ENCODE measurements around the gene SPRY4.
A peak's percentile ranks its signal among the peaks of the same experiment; 100 is the strongest.
"Not testable (repeated sequence)": the region's sequence is repeated elsewhere in the genome, so short reads cannot be mapped to it uniquely, and the experiment has no call there.

The SPRY4 gene

DNA sequence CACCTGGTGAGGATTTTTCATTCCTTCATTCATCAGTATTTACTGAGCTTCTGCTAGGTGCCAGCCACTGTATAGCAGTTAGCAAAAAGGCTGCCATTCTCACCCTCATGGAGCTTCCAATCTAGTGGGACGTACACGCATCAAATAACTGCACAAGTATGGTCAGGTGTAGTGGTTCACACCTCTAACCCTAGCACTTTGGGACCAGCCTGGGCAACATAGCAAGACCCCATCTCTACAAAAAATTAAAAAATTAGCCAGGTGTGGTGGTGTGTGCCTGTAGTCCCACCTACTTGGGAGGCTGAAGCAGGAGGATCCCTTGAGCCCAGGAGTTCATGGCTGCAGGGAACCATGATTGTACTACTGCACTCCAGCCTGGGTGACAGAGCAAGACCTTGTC lies 8.9 kb upstream of the SPRY4 start:
- DNase-seq, result not testable (repeated sequence)

- no peak for DNase-seq
Observed at GRCh38 chr5:142330444-142330843, 5.6 kb upstream of the SPRY4 start.

- no peak for DNase-seq
Observed at GRCh38 chr5:142330026-142330425, 5.2 kb upstream of the SPRY4 start.

DNA sequence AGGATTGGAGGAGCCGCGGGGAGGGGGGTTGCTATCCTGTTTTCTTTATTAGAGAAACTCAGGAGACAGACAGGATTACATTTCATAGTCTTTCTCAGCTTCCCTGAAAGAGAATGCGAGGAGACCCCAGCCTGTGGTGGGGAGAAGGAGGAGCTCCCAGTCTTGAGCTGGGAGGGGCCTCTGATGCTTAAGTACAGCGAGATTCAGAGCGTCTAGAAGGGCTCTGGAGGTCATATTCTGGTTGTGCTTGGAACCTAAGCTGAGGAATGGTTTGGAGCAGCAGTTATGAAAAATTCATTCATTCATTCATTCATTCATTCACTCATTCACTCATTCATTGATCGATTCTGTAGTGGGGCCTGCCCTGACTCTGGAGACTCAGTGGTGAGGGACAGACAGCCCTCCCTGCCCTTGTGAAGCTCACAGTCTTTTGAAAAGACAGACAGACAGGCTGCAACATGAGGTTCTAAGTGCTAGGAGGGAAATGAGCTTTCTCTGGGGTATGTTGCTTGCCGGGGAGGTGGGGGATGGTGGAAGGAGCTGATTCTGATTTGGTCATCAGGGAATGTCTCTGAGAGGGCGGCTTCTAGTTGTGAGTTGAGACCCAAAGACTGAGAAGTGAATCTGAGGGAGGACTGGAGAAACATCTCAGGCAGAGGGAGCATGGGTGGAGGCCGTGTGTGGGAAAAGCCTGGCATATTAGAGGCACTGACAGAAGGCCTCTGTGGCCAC lies 2.5 kb upstream of the SPRY4 start:
- no peak for DNase-seq

- DNase-seq, result no peak
Observed at GRCh38 chr5:142326480-142326938, 1.7 kb upstream of the SPRY4 start.

- DNase-seq, result no peak
Observed at GRCh38 chr5:142325725-142326479, 1.1 kb upstream of the SPRY4 start.

DNA sequence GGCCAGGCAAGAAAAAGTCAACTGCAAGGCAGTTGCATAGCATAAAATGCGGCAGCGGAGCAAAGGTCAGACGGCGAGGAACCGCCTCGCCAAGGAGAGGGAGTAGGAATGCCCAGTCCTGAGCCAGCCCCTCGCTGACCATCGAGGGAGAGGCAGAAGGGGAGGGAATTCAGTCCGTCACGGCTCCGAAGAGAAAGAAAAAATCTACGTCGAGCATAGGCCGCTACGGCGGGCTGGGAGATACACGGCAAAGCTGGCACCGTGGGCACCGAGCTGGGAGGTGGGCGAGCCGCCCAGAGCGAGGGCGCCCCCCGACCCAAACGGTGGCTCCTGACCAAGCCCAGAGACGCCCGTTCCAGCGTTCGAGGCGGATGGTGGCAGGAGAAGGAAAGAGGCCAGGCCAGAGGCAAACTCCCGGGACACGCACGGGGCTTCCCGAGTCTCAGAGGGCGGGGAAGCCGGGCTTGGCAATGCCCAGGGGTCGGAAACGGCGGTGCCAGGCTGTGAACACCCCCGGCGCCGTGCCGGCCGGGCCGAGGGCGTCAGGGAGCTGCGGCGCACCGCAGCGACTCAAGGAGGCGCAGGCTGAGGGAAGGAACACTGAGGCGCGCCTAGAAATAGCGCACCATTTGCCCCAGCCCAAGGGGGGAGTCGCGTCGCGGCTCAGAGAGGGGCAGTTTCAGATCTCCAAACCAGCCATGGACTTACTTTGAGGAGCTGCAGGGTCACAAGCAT lies 518 bp downstream of the SPRY4 start:
- no peak for DNase-seq

DNA sequence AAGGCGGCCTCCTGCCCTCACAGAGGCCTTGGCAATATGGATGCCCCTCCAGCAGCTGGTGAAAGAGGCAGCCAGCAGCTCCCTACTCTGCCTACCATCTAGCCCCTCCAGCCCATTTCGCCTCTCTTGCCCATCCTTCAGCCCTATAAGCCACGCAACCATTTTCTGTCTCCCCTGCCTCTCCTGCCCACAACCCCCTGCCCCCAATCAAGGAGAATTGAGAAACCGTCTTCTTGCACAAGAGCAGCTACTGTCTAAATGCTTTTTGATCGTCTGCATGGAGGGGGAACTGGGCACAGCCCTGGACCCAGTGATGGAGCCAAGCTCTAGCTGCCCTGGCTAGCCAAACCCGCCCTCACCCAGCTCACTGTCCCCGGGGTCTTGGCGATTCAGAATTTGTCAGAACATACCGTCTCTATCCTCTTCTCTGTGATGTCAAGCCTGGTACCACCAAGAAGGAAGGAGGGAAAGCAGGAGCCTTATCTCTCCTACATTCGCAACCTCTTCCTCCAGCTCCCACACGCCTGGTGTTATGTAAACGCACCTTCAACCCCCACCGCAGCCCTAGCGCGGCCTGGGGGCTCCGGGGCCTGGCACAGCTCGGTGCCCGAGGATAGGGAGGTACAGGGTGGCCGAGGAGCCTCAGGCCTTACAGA lies 1.2 kb downstream of the SPRY4 start:
- DNase-seq, result no peak

- no peak for DNase-seq
Observed at GRCh38 chr5:142322747-142323479, 1.9 kb downstream of the SPRY4 start.

DNA sequence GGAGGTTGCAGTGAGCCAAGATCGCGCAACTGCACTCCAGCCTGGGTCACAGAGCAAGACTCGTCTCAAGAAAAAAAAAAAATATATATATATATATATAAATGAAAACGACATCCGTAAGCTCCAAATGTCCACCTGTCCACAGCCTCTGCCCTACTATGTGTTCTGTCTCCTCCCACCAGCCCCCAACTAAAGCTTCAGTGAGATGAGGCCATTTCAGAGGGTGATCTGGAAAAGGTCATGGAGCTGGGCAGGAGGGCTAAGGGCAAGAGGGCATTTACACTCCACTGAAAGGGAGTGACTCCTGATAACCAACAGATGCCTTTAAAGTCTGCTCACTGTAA lies 2.4 kb downstream of the SPRY4 start:
- DNase-seq, result no peak

- no peak for DNase-seq
Observed at GRCh38 chr5:142320851-142321560, 3.8 kb downstream of the SPRY4 start.

DNA sequence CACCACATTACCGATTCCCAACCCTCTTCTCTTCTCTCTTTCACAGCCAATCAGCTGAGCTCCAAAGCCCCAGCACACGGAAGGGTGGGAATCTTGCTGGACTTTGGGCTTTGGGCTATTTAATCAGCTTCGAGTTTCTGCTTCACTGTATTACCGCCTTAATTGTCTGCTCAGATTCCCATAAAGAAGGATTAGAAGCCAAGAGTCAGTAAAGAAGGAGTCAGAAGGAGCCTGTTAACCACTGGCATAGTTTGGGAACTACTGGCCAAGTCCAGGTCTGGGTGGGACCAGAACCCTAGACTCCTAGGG lies 4.4 kb downstream of the SPRY4 start:
- no peak for DNase-seq

DNA sequence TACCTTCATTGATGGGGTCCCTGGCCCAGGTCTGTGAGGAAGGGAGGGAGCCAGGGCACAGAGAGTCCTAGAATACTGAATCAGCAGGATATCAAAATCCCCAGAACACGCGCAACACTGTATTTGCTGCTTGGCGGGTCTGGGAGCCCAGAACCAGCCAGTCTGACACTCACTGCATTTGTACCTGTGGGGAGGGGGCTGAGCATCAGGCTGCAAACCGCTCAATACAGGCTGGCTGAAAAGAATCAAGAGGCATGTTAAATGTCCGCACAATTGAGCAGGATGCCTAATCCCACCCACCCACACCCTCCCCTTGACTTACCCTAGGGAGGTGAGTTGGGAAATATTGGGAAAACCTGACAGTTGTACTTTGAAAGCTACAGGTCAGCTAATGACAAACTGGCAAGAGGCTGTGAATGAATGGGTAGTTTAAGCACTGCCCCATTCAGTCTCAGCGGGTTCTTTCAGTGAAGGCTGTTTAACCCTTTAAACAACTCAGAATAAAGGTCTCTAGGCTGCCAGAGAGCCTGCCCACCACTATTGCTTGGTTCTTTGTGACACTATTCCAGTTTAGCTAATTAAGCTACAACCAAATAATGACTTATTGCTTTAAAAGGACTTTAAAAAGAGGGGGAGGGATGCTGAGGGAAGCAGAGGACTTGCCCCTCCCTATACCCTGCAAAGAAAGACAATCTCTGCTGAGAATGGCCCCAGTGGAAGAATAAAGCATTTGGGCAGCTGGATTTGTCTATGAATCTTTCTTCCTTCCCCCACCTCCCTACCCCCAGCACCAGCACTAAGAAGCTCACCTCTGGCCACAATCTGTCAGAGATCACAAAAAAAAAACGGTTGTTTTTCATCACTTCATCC lies 5.0 kb downstream of the SPRY4 start:
- DNase-seq, result no peak

DNA sequence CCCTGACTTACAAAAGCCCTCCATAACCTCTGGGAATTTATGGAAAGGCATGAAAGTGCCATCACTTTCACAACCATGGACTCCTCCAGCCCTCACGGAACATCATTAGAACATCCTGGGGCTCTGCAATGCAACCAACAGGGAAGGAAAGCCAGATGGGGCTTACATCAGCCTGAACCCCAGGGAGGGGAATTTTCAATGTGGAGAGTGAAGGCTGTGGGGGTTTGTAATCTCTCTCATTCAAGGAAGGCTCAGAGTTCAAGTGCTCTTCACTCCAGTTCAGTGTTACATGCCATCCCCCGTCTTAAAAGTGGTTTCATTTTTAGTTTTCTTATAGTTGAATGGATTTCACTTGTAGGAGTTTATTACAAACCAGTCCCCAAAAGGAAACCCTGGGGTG lies 5.7 kb downstream of the SPRY4 start:
- no peak for DNase-seq

DNA sequence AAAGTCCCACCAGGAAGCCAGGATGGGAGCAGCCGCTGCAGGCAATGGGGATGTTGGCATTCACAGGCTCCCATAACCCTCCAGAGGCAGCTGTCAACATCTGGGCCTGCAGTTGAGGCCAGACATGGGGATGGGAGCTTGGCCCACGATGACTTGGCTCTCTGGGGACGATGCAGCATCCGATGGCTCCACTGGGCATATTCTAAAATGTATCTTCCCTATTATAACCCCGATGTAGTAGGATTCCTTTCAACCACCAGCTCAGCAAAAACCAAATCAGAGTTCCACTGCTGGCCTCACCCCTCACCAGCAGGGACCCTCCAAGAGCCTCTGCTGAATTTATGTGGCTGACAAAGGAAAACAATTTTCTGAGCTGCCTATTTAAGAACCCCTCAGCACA lies 7.1 kb downstream of the SPRY4 start:
- DNase-seq, result no peak

GRCh38 chr5:142317173-142317572 lies 7.6 kb downstream of the SPRY4 start:
- DNase-seq, result no peak

GRCh38 chr5:142316681-142317080 lies 8.1 kb downstream of the SPRY4 start:
- no peak for DNase-seq

GRCh38 chr5:142316051-142316450 lies 8.8 kb downstream of the SPRY4 start:
- peak; percentile 27 for DNase-seq

DNA sequence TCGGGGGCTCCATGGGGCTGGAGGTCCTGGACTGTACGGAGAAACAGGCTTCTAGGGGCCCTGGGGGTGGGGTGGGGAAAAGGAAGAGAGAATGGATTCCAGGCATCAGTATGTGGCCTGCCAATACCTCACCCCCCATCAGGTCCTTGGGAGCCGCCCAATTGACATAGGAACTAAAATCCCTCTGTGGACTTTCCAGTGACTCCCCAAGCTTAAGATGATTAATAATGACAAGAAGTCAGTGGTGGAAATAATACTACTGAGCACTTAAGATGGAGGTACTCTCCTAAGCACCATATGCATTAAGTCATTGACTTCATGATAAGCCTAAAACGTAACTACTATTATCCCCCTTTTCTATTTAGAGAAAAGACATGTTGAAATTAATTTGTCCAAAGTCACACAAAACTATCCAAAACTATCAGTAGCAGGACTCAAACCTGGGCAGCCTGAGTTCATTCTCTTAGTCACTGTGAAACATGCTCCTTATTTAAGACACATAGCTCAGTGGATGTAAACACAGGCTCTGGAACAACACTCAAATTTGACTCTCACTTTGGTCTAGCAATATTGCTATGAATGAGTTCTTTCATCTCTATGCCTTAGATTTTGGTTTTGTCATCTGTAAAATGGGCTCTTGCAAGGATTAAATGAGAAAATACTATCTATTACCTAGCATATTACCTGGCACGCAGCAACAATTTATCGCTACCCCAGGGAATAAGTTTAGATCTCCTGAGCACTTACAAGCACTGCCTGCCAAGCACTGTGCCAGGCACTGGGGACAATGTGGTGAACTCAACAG lies 9.5 kb downstream of the SPRY4 start:
- no peak for DNase-seq

DNA sequence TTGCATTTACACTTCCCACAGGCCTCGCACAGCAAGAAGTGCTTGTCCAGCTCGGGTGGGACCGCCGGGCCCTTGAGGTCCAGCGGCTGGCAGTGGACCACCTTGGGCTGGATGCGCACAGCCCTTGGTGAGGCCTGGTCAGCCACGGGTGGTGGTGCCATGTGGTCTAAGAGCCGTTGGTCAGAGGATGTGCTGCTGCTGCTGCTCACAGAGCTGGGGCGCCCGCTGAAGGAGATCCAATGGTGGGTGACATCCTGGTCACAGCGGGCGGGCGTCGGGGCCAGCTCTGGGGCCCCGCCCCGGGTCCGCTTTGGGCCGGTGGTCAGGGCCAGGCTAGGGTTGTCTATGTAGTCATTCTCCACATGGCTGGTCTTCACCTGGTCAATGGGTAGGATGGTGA lies 10.2 kb downstream of the SPRY4 start:
- no peak for DNase-seq
